A549 treated with CORT108297 at 1 μM for 4 hours (cell line): ENCODE results near the gene COPG2. TPM values are rescaled to one million over a fixed set of nuclear protein-coding genes. Genes with fewer than 3 reads are reported as not detected.

Source experiments
- total RNA-seq: library from RNA; stranded (reverse); fragments of 200-300 nt; extraction: Qiagen RNA extraction; gene quantifications from 5 replicates; pipeline ENCODE4 v1.2.3, GENCODE V29; 2022

COPG2 gene
- 12.4 to 16.3 TPM (median 14.1 TPM) in 5 replicates for total RNA-seq

GRCh38 chr7:130668258-130669084 lies at the start of gene COPG2:
TSS of gene COPG2 (minus strand) at chr7:130668748. CDS start at chr7:130668668, 80 bp downstream.

GRCh38 chr7:130491841-130492522 lies 176.6 kb downstream of the COPG2 start, which contains the start of gene MEST:
TSS of gene MEST (plus strand) at chr7:130492085. CDS start at chr7:130492314, 229 bp downstream.

Other genes with a start within 250 kb of the COPG2 start
- gene CEP41, start 227.7 kb downstream of the COPG2 start, total RNA-seq = 12.9 to 14.7 TPM (median 14.1 TPM) in 5 replicates
- gene MEST, start 176.7 kb downstream of the COPG2 start, total RNA-seq = 32.4 to 41.1 TPM (median 39.4 TPM) in 5 replicates
- gene TSGA13, start 17.8 kb upstream of the COPG2 start, total RNA-seq = not detected in 5 replicates
- gene KLF14, start 65.5 kb upstream of the COPG2 start, total RNA-seq = 0.03 to 0.07 TPM (median 0.05 TPM) in 3 of 5 replicates, not detected in the others